SJCRH30 (cell line): Measurements from ENCODE around the gene ZFP36L1. TPM values are rescaled to one million over a fixed set of nuclear protein-coding genes. Genes with fewer than 3 reads are reported as not detected.

Experiments used
- DNase-seq, 2 experiments: peaks; one replicate each; pipeline ENCODE4 v3.0.0-alpha.2; 2015 to 2020
- H3K27ac ChIP-seq: fragments of 250-450 bp; sonication (Bioruptor Pico); 2 replicates; pipeline ENCODE4 v1.5.1; 2020; ENCODE audit warnings: mild to moderate bottlenecking, moderate library complexity
- H3K27me3 ChIP-seq: fragments of 250-450 bp; sonication (Bioruptor Pico); 2 replicates; pipeline ENCODE4 v1.5.1; 2020; ENCODE audit warnings: mild to moderate bottlenecking, moderate library complexity
- H3K36me3 ChIP-seq: fragments of 250-450 bp; sonication (Bioruptor Pico); 2 replicates; pipeline ENCODE4 v1.5.1; 2020; ENCODE audit warnings: mild to moderate bottlenecking, moderate library complexity
- H3K4me1 ChIP-seq: fragments of 250-450 bp; sonication (Bioruptor Pico); 2 replicates; pipeline ENCODE4 v1.5.1; 2020; ENCODE audit warnings: mild to moderate bottlenecking, moderate library complexity
- H3K4me3 ChIP-seq: fragments of 250-450 bp; sonication (Bioruptor Pico); 2 replicates; pipeline ENCODE4 v1.5.1; 2020; ENCODE audit warnings: mild to moderate bottlenecking, moderate library complexity
- H3K9me3 ChIP-seq: fragments of 250-450 bp; sonication (Bioruptor Pico); replicated peaks from 2 replicates; pipeline ENCODE4 v1.5.1; 2020; ENCODE audit warnings: mild to moderate bottlenecking, moderate library complexity
- total RNA-seq: library from RNA; depleted of rRNA; stranded (reverse); fragments of >200 nt; shearing (Covaris generic); gene quantifications from 2 replicates; pipeline ENCODE4 v1.2.3, GENCODE V29; 2014

ZFP36L1 gene
- total RNA-seq, 1 experiment from 2014 or later, result 70.3 TPM

DNA sequence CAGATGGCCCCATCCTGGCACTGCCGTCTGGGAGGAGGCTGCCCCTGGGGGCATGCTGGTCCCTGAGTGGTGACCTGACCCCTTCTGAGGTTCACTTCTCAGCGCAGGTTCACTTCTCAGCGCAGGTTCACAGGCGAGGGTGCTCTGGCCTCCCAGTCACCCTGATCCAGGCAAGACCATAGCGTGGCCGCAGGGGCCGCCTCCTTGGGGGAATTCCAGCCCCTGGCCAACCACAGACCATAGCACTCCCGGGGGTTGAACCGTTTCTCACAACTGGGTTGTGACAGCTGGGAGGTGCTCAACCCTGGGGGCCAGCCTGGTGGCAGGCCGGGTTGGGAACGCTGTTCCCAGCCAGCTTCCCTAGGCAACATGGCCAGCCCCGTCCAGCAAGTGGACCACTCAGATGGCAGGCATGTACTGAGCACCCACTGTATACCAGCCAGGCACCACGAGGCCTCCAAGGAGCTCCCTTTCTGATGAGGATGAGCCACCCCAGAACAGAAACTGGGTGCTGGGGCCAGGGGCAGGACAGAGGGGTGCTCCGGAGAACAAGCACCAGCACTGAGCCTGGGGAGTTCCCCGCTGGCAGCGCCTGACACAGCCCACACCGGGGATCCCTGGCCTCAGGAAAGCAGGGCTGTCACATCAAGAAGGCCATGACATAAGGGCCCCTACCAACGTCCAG, 28.3 kb upstream of the ZFP36L1 start:
- no peaks in the 10 kb centered on the region for H3K36me3 ChIP-seq
- peaks cover 5% of the 10 kb centered on the region; the same call in 1 of the 2 replicates for H3K4me1 ChIP-seq
- no peaks in the 10 kb centered on the region for H3K27me3 ChIP-seq
- no peak for DNase-seq
- no peak overlapping the region for H3K4me3 ChIP-seq
- H3K27ac ChIP-seq, result no peak overlapping the region
- no peaks in the 10 kb centered on the region for H3K9me3 ChIP-seq

DNA sequence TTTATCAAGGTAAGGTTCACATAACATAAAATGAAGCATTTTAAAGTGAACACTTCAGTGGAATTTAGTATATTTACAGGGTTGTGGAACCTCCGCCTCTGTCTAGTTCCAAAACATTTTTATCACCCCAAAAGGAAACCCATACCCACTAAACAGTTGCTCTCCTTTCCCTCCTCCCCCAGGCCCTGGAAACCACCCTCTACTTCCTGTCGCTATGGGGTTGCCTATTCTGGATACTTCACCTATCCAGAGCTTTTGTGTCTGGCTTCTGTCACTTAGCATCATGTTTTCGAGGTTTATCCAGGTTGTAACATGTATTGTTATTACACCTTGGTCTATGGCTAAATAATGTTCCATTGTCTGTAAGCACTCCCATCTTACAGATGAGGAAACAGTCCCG, 27.7 kb upstream of the ZFP36L1 start:
- Histone ChIP-seq H3K9me3 (no peaks in the 10 kb centered on the region), H3K4me3 (no peak overlapping the region), H3K4me1 (peaks cover 10% of the 10 kb centered on the region), H3K36me3 (no peaks in the 10 kb centered on the region), H3K27me3 (no peaks in the 10 kb centered on the region), H3K27ac (no peak overlapping the region)
- DNase-seq, result no peak

DNA sequence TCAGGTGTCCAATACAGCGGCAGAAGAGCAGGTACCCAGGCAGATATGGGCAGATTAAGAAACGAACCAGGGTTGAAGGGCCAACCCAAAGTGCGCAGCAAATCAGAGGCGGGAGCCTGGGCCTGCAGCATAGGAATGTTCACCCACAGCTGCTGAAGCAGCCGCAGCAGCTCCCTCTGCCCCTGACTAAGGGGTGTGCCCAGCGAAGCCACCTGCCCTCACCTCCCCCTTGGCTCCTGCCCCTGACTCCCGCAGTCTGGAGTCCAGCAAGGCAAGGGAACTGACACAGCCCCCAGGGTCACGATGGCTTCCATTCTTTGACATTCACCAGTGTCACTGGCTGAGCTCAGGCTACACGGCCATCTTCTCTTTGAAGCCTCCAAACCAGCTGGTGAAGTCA, 27.3 kb upstream of the ZFP36L1 start:
- H3K36me3 ChIP-seq, result no peaks in the 10 kb centered on the region
- no peak for DNase-seq
- no peaks in the 10 kb centered on the region for H3K27me3 ChIP-seq
- peaks cover 14% of the 10 kb centered on the region for H3K4me1 ChIP-seq
- no peak overlapping the region for H3K4me3 ChIP-seq
- H3K9me3 ChIP-seq, result no peaks in the 10 kb centered on the region
- H3K27ac ChIP-seq, result no peak overlapping the region

DNA sequence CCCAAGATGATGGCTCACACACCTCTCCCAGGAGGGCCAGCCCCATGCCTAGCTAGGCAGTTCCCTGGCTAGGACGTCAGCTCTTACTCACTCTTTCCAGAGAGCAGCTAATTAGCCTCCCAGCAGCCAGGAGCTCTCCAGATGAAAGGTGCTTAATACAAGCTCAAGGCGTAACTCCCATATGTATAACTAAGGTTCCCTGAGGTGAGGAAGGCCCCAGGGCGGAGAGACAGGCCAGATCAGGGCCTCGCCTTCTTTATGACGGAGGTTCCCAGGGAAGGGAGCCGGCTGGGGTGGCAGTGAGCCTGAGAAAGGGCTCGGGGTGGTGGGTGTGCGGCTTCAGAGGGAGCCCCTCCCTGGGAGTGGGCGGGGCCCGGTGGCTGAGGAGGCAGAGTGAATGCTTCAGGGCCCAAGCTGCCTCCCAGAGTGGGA, 26.4 kb upstream of the ZFP36L1 start:
- Histone ChIP-seq H3K36me3 (no peaks in the 10 kb centered on the region), H3K27ac (no peak overlapping the region), H3K9me3 (no peaks in the 10 kb centered on the region), H3K27me3 (no peaks in the 10 kb centered on the region), H3K4me3 (no peak overlapping the region), H3K4me1 (peaks cover 22% of the 10 kb centered on the region)
- DNase-seq, result no peak

DNA sequence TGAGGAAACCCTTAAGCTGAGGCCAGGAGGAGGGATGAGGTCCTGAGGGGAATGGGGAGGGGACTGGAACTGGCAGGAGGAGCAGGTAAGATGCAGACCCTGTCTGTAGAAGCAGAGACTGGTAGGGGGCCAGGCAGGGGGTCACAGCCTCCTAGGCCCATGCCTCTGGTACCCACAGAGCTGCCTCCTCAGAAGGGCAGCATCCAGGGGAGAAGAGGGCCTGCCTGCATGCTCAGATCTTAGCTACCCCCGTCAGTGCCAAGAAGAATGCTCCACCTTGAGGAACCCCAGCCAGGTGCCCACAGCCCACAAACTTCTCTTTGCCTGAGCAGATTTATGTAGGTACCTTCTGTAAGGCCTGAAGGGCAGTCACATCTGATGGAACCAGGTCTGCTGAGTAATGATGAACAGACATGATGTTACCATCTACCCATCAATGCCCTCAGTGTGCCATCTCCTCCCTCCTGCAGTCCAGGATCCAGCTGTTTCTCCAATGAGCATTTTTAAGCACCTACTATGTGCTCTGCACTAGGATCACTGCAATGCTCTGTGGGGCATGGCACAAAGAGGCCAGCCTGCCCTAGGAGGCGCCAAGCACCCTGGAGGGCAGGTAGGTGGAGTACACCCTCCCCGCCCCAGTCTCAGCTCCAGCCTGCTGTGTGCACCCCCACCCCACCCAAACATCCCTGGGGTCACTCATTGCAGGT, 24.8 kb upstream of the ZFP36L1 start:
- no peak for DNase-seq
- H3K27me3 ChIP-seq, result no peaks in the 10 kb centered on the region
- no peak overlapping the region for H3K27ac ChIP-seq
- H3K36me3 ChIP-seq, result no peaks in the 10 kb centered on the region
- H3K4me1 ChIP-seq, result peaks cover 30% of the 10 kb centered on the region
- no peaks in the 10 kb centered on the region for H3K9me3 ChIP-seq
- H3K4me3 ChIP-seq, result no peak overlapping the region

DNA sequence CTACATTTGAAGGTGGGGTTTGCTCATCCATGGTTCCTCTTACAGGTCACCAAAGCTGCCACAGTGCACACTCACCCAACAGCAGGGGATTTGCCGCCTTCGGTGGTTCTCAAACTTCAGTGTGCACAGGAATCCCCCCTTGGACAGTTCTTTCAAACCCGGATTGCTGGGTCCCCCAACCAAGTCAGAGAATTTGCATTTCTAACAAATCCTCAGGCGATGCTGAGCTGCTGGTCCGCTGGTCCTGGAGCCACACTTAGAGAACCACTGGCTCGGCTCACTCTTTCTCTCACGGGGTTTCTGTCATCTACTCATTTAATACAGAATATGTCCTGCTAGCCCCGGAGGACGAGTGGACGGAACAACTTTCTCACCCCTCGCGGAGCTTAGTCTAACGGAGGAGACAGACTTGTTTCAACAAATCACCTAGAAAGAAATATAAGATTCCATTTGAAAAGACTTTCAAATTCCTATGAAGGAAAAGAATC, 24.1 kb upstream of the ZFP36L1 start:
- H3K36me3 ChIP-seq, result no peaks in the 10 kb centered on the region
- peaks cover 30% of the 10 kb centered on the region for H3K4me1 ChIP-seq
- no peak for DNase-seq
- H3K27ac ChIP-seq, result peak overlapping the region; percentile 96
- no peaks in the 10 kb centered on the region for H3K9me3 ChIP-seq
- H3K4me3 ChIP-seq, result no peak overlapping the region
- H3K27me3 ChIP-seq, result no peaks in the 10 kb centered on the region

DNA sequence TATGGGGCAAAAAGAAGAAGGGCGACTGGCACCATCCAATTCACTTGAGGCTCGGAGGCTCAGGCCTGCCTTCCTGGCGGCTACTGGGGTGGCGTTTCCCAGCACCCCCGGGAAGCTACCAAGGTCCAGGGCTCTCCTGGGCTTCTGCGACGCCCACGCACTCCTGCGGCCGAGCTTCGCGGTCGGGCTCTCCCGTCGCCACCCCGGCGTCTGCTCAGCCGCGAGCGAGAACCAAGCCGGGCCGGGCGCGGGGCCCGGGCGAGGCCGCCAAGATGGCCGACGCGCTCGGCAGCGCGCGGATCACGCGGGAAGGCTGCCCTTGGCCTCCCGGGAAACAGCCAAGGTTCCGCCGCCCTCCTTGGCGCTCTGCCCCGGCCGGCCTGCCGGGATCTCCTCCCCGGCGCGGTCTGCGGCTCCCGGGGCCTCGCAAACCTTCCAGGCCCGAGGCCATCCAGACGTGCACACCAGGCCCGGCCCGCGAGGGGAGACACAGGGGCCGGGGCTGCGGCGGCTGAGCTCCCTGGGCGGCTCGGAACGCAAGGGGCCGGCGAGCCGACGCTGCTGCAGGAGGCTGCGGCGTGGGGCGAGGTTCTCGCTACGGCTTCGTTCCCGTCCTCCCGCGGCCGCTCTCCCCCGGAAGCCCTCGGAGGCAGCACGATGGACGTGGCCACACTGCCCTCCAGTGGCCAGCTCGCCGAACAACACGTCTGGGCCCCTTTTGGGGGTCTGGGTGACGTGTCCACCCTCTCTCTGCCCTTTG, 23.5 kb upstream of the ZFP36L1 start:
- Histone ChIP-seq H3K27me3 (no peaks in the 10 kb centered on the region), H3K27ac (peak overlapping the region; percentile 96), H3K36me3 (no peaks in the 10 kb centered on the region), H3K4me3 (peak overlapping the region; percentile 34), H3K9me3 (no peaks in the 10 kb centered on the region), H3K4me1 (peaks cover 30% of the 10 kb centered on the region)
- peak; percentile 89 to 94 for DNase-seq

DNA sequence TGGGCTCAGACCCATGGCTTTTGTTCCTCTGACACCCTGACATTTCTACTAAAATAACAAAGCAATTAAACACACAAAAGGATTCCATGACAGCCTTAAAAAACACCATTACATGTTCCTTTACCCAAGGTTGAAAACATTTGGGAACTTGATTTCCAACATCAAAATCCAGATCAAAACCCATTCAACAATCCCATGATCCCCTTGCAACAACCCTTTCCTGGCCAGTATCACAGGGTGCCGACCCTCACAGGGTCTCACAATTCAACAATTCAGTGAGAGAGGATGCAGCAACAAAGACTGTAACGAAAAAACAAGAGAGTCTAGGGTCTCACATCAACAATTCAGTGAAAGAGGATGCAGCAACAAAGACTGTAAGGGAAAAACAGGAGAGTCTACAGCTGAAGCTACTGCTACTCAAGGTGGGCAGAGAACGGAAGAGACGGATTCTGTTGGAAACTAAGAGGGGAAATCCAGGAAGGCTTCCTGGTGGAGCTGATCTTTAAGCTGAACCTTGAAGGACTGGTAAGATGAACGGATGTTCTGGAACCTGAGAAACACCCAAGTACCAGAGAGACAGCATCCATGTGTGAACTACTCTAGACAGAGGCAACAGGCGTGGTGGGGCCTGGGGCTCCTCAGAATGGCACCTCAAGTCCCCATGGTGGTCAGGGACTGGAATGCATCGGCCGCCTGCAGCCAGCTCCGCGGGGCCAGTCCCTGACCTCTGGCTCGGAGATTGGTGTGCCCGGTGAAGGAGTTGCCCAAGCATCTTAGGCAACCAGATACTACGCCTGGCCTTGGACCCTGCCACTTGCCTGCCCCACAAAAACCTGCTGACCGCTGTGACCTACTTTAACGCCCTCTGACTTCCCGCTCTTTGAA, 22.7 kb upstream of the ZFP36L1 start:
- Histone ChIP-seq H3K4me3 (peak overlapping the region; percentile 13), H3K36me3 (no peaks in the 10 kb centered on the region), H3K27ac (peak overlapping the region; percentile 96), H3K4me1 (peaks cover 30% of the 10 kb centered on the region), H3K9me3 (no peaks in the 10 kb centered on the region), H3K27me3 (no peaks in the 10 kb centered on the region)
- DNase-seq, result peak in 1 of 2 experiments; percentile 39

DNA sequence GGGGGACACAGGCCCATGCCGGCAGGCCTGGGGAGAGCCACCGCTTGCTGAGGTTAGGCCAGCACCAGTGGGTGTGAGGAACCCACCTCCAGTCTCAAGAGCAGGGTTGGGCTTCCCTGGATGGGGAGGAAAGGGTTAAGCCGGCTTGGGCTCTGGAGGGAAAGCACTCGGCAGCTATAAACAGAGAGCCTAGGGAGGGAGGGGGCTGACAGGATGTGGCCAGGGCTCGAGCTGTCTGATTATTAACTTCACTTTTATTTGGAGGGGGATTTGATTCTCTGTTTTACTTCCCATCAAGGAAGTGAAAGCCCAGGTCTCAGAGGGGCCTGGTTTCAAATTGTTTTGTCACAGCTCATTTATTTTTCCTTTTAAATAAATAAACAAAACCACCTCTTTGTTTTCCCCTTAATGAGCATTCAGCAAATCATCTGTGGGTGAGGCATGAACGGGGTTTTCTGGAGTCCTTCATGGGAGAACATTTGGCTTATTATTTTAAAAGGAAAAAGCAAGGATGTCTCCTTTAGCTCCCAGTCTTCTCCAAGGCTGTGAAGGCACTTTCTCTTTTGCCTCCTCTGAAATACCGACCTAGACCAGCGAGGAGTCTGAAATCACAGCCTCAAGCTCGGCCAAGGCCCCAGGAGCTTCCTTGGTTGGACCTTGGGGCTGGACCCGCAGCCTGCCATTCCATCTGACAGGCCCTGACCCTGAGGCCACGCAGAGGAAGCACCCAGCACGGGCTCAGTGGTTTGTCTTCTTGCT, 21.9 kb upstream of the ZFP36L1 start:
- H3K4me3 ChIP-seq, result peak overlapping the region; percentile 13
- no peaks in the 10 kb centered on the region for H3K9me3 ChIP-seq
- peaks cover 30% of the 10 kb centered on the region for H3K4me1 ChIP-seq
- peak overlapping the region; percentile 96 for H3K27ac ChIP-seq
- DNase-seq, result peak; percentile 92 to 95
- no peaks in the 10 kb centered on the region for H3K36me3 ChIP-seq
- no peaks in the 10 kb centered on the region for H3K27me3 ChIP-seq

DNA sequence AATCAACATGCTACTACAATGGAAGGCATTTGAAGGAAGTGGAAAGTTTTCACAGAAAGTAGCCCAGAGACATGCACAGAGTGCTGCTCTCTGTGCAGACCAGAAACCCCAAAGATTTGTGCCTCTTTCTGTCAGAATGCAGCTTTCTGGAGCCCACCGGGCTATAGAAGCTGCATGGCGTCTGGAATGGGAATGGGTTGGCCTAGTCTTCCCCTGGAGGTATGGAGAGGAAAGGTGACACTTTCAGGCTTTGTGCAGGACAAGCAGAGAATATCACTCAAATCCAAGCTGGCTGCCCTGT, 21.3 kb upstream of the ZFP36L1 start:
- H3K9me3 ChIP-seq, result no peaks in the 10 kb centered on the region
- no peak for DNase-seq
- no peaks in the 10 kb centered on the region for H3K36me3 ChIP-seq
- H3K27ac ChIP-seq, result peak overlapping the region; percentile 96
- H3K4me3 ChIP-seq, result no peak overlapping the region
- no peaks in the 10 kb centered on the region for H3K27me3 ChIP-seq
- H3K4me1 ChIP-seq, result peaks cover 30% of the 10 kb centered on the region

DNA sequence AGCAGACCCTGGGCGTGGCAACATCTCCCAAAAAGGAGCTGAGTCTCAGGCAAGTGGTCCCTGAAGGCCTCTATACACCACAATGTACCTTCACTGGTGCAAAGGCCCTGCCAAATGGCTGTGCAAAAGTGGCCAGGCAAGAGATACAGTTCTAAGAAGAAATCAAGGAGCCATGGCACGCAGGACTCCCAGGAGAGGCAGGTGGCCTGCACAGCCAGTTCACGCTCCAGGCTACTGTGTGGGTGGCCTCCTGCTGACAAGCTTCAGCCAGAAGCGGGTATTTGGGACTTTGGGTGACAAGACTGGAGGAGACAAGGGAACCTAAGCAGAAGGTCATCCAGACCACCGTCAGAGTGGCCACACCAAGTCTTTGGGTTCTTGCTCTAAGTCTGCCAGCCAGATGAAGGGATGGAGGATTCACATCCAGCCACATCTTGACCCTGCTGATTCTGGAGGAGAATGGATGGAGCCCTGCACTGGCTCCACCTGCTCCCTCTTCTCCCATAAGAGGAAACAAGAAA, 20.5 kb upstream of the ZFP36L1 start:
- H3K27ac ChIP-seq, result no peak overlapping the region
- H3K9me3 ChIP-seq, result peaks cover 4% of the 10 kb centered on the region
- H3K4me3 ChIP-seq, result no peak overlapping the region
- H3K27me3 ChIP-seq, result no peaks in the 10 kb centered on the region
- no peak for DNase-seq
- H3K36me3 ChIP-seq, result no peaks in the 10 kb centered on the region
- H3K4me1 ChIP-seq, result peaks cover 30% of the 10 kb centered on the region

DNA sequence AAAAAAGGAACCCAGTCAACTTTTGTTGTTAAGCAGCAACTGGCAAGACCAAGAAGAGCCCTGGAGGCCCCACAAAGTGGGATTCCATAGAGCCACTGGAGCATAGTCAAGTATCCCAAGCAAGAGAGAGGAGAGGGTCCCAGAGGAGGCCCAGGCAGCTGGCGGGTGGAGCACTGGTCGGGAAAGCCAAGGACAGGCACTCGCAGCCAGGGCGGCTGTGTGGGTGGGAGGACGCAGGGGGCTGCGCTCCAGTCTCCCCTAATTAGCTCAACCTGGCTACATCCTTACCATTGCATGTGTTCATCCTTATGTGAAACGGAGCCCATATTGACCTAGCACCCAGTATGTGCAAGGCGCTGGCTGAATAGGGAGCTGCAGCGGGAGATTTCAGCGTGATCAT, 18.3 kb upstream of the ZFP36L1 start:
- Histone ChIP-seq H3K27me3 (no peaks in the 10 kb centered on the region), H3K27ac (no peak overlapping the region), H3K4me1 (peaks cover 41% of the 10 kb centered on the region), H3K4me3 (no peak overlapping the region), H3K9me3 (peaks cover 12% of the 10 kb centered on the region), H3K36me3 (no peaks in the 10 kb centered on the region)
- DNase-seq, result no peak

DNA sequence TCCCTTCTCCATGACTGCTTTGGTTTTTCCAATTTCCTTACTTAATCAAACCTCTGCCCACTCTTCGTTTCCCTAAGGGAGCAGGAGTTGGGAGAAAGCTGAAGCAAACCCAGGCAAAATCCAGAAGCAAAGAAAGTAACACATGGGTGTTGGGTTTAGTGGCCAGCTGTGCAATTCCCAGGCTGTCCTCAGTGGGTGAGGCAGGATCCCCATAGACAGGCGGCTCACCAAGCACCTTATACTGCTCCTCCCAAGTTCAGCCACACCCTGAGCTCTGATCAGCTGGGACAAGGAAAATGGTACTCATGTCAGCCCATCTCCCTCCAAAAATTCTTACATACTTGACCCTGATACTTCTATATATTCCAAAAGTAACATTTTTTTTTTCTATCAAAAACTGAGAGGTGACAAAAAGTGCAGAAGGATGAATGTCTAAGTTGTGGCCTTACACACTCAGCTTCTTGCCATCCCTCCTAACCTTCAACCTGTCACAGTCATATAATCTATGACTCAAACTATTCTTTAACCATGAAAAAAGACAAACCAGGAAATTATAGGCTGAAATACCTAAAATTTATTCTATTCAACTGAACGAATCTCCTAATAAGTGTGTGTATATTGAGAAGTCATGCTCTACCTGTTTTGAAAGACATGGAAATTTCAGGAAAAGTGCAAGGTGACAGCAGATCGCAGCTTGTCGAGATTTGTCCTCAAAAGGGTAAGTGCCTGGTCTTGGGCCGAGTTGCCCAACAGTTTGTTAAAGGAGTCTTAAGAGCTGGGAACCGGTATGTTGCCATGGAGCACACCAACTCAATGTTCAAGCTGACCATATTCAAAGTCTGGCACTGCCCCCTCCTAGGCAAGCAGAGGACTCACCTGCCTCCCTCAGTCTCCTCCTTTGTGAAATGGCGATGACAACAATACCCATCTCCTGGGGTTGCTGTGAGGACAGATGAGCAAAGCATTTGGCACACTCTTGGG, 17.6 kb upstream of the ZFP36L1 start:
- DNase-seq, result no peak
- Histone ChIP-seq H3K27ac (no peak overlapping the region), H3K4me3 (no peak overlapping the region), H3K4me1 (peaks cover 35% of the 10 kb centered on the region), H3K36me3 (no peaks in the 10 kb centered on the region), H3K27me3 (no peaks in the 10 kb centered on the region), H3K9me3 (peaks cover 12% of the 10 kb centered on the region)
